M059J (cell line): ENCODE results near the gene SAT1. TPM values are rescaled to one million over a fixed set of nuclear protein-coding genes. Genes with fewer than 3 reads are reported as not detected.
"Not testable (repeated sequence)": the region's sequence is repeated elsewhere in the genome, so short reads cannot be mapped to it uniquely, and the experiment has no call there.

Experiments
- DNase-seq: peaks from one replicate; pipeline ENCODE4 v3.0.0-alpha.2; 2012; ENCODE audit warnings: low read depth
- total RNA-seq: library from RNA; depleted of rRNA; stranded (reverse); fragments of >200 nt; shearing (Covaris generic); gene quantifications from 2 replicates; pipeline ENCODE4 v1.2.3, GENCODE V29; 2014; rRNA removed

The SAT1 gene
- total RNA-seq: 168 and 187 TPM in 2 replicates

DNA sequence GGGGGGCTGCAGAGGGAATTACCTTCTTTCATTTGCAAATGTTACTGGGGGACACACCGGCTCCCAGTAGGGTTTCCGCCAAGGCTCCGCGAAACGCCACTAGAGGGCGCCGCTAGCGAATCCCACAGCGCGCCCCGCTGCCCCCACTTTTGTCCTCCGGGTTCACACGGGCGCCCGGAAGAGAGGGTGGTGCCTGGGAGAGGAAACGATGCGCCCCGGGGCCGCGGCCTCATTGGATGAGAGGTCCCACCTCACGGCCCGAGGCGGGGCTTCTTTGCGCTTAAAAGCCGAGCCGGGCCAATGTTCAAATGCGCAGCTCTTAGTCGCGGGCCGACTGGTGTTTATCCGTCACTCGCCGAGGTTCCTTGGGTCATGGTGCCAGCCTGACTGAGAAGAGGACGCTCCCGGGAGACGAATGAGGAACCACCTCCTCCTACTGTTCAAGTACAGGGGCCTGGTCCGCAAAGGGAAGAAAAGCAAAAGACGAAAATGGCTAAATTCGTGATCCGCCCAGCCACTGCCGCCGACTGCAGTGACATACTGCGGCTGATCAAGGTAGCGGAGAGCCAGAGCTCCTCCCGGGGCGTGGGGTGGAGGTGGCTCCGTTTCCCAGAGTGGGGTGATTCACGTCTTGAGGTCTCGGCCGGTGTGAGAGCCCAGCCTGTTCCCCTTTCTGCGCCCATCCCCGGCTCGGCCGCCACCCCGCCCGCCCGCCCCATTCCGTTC, at the start of gene SAT1:
Gene SAT1 (plus strand): TSS at position 311 of the 726 bp plus-strand sequence. CDS start 179 bp downstream, at position 490.
- DNase-seq: peak; percentile 97

DNA sequence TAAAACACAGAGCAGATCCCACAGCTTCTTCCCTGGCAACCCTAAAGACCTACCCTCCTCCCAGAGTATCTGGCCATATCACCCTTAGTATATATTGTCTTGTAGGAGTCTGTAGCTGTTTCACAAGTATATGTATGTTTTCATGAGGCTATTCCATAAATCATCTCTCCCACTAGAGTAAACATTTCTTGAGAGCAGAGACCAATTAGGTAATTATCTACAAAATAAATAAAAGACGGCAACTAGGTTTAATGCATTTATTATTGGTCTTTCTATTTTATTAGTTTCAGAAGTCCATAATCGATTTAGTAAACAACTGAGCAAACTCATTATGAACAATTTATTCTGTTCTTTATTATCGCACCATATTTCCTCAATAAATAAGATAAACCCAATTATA, 46.9 kb upstream of the SAT1 start:
- DNase-seq: no peak

DNA sequence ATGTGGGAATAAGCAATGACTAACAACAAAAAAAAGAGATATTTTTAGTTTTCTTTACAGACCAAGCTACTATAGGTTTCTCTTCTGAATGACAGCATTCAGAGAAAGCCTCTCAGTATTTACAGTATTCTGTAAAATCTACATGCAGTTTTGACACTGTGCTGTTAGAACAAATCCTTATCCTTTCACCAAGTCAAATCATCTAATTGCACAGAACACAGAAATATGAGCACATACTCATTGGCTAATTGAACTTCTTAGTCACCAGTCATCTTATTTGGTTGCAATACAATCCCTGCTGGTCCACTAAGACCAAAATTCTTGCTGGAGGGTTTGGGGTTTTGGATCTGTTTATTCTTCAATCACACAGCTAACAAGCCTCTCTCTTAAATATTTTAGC, 45.6 kb upstream of the SAT1 start:
- DNase-seq: peak; percentile 42

DNA sequence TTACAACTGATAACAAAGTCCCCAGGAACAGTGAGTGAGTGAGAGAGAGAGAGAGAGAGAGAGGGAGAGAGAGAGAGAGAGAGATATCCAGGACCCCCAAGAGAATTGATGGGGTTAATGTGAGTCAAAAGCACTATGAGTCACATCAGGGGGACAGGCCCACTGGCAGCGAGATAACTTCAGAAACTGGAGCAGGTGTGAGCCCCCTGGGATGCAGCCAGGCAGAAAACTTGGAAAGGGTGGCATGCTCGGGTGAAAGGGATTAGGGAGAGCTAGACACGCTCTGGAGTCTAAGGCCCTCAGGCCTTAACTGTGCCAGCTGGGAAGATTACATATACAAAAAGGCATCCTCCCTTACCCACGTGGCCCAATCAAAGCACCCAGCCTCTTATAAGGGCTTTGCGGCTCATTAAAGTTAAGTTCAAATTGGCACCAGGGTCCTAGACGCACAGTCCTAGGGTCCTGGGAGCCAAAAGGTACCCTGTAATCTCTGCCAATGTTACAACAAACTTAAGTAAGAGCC, 40.7 kb upstream of the SAT1 start:
- peak; percentile 90 for DNase-seq

DNA sequence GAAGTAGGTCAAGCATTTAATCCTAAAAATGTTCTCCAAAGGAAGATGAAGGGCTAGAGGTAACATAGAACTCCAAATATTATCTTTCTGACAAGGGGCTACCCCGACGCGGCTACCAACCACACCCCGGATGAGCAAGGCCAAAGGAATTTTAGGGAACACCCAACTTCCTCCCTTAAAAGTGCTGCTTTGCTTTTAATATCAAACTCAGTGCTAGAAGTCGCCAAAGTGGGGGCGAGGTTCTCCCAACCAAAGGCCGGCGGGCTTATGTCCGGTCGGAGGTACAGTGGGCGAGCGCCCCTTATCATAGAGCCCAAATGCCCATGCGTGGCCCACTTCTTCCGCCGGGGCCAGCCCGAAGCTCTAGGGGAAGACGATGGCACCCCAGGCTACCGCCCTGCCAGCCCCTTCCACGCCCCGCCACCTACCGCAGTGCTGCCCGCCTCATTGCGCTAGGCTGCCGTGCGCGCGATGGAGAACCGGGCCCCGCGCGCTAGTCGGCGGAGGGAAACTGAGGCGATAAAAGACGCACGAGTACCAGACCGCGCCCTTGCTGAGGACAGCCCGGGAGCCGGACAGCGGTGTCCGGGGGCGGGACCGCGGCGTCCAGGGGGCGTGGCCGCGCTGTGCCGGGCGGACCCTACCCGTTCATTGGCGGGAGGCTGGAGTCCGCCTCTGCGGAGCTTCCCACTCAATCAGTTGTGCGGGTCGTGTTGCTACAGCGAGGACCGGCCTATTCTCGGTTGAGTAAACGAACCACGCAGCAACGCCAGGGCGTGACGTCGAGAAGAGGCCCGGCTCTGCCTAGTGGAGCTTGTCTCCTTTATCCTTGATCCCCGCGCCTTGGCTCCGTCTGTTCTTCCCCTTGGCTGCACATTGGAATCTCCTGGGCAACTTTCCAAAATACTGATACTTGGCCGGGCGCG, 40.0 kb upstream of the SAT1 start, which contains the start of gene ACOT9:
Gene ACOT9 (minus strand): TSS at position 580 of the 926 bp plus-strand sequence. CDS start 132 bp downstream, at position 448.
- peak; percentile 97 for DNase-seq

DNA sequence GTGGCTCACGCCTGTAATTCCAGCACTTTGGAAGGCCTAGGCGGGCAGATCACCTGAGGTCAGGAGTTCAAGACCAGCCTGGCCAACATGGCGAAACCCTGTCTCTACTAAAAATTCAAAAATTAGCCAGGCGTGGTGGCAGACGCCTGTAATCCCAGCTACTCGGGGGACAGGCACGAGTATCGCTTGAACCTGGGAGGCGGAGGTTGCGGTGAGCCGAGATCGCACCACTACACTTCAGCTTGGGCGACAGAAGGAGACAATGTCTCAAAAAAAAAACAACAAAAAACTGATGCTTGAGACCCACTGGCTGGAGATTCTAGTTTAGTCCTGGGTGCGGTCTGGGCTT, 39.4 kb upstream of the SAT1 start:
- DNase-seq: not testable (repeated sequence)

DNA sequence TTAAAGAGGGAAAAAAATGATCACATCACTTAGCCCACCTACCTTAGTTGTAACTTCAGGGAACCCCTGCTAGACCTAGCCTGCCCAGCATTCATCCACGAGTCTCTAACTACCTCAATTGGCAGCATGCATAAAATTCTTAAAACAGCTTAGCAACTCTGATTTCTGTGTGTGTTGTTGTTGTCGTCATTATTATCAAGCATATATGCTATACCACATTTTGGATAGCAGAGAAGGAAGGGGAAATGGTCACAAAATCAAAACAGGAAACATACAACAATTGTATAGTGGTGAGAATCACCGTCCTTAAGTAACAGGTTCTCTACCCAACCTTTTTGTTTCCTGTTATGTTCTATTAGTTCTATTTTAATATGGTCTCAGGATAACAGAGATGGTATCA, 37.2 kb upstream of the SAT1 start:
- DNase-seq: no peak

DNA sequence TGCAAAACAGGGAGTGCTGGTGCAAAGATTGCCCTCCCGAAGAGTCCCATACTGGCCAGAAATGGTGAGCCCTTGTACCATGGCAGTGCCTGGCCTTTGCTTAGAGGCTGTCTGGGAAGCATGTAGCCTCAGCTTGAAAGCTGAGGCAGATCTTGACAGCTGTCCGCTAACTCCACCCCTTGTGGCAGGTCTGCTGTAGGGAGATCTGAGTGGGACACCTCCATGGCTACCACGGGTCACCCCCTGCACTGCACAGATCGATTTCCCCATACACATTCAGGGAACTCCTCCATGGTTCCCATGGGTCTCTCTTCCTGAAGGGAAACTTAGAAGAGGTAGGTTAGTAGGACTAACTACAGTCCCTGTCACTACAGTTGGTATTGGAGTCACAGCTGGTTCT, 33.8 kb upstream of the SAT1 start:
- DNase-seq: no peak

DNA sequence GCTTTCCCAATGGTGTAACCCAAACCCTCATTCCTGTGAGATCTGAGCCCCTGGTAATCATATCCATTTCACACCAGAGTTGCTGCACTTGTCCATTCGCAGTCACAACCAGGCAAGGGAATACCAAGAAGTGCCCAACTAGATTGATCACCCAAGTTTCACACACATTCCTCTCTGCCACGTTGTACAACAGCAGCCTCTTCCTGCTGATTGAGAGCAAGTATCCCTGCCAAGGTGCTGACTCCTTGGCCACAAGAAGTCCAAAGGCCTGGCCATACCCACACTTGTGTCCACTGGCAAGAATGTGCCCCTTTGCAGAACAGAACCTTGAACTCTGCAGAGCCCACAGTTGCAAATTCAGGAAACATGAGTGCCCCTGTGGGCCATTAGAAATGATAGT, 33.4 kb upstream of the SAT1 start:
- peak; percentile 58 for DNase-seq

DNA sequence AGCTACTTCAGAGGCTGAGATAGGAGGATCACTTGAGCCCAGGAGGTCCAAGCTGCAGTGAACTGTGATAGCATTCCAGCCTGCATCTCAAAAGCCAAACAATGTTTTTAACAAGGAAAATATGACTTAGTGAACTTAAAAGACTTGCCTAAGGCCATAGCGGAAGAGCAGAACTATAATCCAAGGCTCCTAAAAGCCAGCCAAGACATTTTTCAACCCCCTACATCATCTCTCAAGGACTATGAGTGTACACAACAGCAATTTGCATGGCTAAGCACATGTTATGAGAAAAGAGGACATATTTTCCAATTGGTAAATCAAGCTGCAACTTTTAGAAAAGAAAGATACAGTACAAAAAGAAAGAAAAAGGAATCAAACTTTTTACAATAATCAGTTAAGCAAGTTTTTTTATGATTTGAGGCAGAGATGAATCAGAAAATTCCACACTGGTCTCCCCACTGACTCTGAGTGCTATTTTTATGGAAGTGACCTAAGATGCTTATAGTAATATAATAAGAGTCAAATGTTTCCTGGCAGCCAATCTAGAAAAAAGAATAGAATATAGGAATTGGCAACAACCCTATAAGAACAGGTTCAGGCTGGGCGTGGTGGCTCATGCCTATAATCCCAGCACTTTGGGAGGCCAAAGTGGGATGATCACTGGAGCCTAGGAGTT, 30.1 kb upstream of the SAT1 start:
- DNase-seq: peak; percentile 94

DNA sequence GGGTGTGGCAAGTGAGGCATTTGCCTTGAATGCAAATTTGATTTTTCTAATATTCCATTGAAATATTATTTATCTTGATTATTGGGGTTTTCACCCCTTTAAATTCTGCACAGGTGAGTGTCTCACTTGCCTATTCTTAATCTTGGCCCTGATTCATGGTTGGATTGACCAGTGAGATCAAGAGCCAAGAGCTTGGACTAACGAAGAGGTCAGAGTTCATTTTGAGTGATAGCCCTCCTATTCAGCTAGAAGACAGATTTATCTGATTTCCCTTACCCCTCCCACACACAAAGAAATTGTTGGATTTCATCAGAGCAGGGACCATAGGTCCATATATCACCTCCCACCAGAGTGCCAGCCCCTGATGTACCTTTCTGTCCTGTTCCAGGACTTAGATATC, 28.3 kb upstream of the SAT1 start:
- DNase-seq: no peak

DNA sequence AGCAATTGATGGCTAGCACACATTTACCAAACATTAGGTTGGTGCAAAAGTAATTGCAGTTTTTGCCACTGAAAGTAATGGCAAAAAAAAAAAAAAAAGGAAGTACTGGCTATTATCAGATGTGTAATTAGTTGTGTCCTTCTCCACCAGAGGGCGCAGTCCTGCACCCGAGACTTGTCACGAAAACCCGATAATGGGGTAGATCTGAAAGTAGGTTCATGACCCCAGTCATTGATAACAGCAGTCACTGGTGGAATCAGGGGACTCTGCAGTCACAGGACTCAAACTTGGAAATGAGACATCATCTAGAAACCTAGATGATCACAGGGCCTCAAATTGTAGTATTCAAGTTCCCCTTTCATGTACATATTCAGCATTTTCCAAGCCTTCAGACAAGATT, 26.8 kb upstream of the SAT1 start:
- DNase-seq: peak; percentile 65

DNA sequence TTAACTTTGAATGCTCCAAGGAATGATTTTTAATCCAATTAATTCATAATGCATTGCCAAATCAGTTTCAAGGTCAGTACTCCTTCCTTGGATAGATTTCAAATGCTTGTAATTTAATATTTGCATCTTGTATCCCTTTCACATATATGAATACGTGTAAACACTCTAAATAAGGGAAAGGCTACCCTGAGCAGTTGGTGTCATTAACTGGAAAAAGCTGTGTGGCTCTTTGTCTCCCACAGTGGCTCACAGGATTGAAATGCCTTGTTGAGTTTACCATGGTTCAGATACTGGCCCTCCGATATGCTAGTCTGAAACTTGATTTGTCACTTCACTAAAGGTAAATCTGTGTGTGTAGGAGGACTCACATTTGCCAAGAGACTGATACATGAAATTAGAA, 23.2 kb upstream of the SAT1 start:
- DNase-seq: no peak

DNA sequence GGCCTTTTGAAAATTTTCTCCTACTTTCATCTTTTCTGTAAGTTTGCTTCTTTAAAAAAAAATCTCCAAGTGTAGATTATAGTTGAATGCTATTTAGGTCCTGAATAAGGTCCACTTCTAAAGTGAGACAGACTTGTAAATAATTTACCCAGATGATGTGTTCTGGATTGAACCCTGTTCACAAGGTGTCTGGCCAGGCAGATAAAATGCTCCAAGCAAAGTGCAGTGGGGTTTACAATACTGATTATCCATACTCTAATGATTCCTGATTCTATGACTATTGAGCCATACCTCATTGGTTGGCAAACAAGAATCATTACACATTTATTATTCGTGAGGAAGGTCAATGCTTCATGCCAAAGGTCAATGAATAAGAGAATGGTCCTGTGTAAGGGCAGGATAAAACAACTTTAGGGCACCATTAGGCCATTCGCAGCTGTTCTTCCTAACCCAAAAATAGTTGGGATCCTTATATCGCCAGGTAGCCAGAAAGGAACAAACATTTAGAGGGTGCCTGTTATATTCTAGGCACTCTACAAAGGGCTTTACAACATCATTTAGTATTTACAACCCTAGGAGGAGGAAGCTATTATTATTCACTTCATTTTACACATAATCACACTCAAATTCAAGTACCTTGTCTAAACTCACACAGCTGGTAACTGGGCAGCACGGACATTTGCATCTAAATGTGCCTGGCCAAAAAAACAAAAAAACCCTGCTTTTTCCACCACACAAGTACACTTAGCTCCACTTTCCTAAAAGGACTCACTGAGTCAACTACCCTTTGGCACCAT, 18.6 kb upstream of the SAT1 start:
- DNase-seq: no peak

DNA sequence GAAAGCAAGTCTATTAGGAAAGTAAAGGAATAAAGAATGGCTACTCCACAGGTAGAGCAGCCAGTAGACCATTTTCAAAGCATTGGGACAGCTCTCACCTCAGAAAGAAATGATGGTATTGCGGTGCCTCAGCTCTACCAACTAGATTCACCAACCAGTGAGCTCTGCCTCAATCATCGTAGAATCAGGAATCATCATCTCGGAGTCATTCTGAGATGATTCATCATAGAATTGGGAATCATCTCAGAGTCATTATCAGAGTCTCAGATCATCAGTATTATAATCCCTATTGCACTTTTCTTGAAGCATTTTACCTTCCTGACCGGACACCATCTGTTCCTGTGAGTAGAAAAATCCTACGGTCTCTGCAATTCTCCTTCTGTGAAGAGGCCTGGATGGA, 17.5 kb upstream of the SAT1 start:
- DNase-seq: peak; percentile 58

DNA sequence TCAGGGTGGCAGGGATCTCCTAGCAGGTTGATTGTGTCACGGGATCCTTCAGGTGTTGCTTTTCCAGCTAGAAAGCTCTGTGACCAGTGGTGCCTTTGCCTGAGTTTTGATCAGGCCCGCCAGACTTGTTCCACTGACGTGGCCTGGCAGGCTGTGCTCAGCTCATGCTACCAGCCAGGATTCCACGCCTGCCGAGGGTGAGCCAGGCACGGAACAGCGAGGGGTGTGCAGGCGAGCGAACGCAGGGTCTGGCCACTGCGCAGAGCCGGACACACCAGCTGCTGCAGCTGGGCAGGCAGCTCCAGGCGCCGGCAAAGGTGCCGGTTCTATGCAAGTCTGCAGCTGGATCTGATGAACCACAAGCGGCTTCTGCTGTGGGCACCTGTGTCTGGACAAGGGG, 17.1 kb upstream of the SAT1 start:
- no peak for DNase-seq

DNA sequence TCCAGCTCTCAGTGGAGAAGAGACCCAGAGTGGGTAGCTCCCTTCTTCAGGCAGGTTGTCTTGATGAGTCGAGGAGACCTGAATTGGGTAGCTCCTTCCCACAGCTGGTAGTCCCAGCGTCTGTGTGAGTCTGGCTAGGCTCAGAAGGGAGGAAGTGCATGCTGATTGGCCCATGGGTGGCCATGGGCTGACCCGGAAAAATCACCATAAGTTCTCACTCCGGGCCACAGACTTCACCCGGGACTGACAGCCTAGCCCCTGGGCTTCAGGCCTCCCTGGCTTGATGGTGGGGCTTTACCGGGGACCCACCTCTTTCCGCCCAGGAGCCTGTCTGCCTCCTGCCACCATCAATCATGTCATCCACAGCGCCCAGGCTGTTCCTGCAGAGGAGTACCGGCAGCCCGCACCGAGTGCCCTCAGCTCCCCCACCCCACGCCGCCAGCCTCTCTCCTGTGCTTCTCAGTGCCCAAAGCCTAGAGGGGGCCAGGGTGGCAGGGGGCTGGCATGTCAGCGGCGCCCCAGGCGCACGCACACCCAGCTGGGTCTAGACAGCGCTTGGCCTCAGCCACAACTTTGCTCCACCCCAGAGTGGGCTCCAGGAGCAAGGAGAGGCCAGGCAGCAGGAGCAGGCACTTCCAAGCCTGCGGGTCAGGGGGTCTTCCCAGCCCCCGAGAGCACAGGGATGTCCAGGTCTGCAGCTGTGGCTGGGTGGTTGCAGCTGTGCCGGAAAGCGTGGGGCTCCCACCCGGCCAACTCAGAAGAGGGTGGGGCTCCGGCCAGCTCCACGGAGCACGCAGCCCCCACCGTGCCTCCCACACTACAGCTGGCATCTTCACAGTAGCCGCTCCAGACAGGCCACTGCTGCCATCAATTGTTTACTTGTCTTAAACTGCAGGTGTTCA, 16.1 kb upstream of the SAT1 start:
- DNase-seq: no peak

DNA sequence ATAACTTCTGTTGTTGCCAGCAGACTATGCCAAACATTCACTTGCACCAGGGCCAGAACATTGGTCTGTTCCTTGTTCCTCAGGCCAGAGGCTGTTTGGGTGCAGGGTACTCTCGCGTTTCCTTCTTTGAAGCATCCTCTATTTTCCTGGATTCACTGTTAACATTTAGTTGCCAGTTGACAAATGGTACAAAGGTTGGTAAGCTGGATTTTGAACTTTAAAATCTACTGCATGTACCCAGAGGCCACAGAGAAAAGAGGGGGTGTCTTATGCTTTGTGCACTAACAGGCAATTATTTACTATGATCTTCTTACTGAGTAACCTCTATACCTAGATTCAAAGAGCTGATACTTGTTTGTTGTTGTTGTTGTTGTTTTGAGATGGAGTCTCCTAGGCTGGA, 12.8 kb upstream of the SAT1 start:
- no peak for DNase-seq

DNA sequence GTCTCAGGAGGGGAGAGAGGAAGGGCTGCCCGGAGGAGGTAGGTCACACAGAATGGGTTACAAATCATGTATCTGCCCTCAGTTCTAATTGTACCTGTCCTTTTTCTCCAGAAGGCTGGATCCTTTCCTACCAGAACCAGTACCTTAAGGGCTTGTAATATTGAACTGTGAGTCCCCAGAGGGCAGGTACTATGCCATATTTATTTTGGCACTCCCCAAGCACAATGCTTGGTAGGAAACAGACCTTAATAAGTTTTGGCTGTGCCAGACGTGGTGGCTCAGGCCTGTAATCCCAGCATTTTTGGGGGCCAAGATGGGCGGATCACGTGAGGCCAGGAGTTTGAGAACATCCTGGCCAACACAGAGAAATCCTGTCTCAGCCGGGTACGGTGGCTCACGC, 11.9 kb upstream of the SAT1 start:
- not testable (repeated sequence) for DNase-seq

DNA sequence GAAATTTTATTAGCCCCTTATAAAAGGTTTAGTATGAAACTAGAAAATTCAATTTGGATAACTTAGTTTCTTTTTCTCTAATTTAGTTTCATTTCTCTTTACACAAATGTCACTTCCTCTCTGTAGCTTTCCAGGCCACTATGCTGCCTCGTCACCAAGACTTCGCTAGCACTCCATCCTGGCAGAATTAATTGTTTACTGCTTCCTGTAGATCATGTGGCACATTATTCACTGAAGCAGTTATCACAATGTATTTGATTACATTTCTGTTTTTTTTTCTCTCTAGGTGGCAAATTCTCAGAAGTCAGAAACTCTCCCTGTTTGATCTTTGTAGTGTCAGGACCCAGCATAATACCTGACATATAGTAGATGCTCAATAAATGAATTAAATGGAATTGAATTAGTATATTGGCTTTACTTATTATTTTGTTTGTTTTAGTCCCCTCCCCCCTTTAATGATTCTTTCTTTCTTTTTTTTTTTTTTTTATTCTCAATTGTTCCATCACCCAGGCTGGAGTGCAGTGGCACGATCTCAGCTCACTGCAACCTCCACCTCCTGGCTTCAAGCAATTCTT, 9.3 kb upstream of the SAT1 start:
- DNase-seq: peak; percentile 79
